GM12872 (cell line): ENCODE results near the gene MTERF2.

ENCODE experiments used
- TF ChIP-seq, protein P1 (sequence below): IDR thresholded peaks from 3 replicates; pipeline ENCODE4 v1.5.1; 2011; ENCODE audit warnings: low read depth, mild to moderate bottlenecking, low read length, moderate library complexity; ENCODE audit not compliant: insufficient read depth

Gene MTERF2

GRCh38 chr12:106975098-106975497 is 11.8 kb downstream of the MTERF2 start:
- TF ChIP-seq, protein P1, sequence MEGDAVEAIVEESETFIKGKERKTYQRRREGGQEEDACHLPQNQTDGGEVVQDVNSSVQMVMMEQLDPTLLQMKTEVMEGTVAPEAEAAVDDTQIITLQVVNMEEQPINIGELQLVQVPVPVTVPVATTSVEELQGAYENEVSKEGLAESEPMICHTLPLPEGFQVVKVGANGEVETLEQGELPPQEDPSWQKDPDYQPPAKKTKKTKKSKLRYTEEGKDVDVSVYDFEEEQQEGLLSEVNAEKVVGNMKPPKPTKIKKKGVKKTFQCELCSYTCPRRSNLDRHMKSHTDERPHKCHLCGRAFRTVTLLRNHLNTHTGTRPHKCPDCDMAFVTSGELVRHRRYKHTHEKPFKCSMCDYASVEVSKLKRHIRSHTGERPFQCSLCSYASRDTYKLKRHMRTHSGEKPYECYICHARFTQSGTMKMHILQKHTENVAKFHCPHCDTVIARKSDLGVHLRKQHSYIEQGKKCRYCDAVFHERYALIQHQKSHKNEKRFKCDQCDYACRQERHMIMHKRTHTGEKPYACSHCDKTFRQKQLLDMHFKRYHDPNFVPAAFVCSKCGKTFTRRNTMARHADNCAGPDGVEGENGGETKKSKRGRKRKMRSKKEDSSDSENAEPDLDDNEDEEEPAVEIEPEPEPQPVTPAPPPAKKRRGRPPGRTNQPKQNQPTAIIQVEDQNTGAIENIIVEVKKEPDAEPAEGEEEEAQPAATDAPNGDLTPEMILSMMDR, result no peak

- TF ChIP-seq, protein P1, result no peak
These were observed 12.4 kb downstream of the MTERF2 start for GRCh38 chr12:106974511-106974910.

GRCh38 chr12:106973545-106973944 is 13.4 kb downstream of the MTERF2 start:
- TF ChIP-seq, protein P1, result no peak

DNA sequence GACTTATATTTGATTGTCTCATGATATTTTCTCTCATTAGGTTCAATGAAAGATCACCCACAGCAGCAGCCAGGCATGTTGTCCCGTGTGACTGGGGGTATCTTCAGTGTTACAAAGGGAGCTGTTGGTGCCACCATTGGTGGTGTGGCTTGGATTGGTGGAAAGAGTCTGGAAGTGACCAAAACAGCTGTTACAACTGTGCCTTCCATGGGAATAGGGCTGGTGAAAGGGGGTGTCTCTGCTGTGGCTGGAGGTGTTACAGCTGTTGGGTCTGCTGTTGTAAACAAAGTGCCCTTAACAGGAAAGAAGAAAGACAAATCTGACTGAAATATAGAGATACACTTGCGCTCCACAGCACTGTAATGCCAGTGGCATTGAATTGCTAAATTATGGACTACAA is 15.9 kb downstream of the MTERF2 start:
- TF ChIP-seq, protein P1, result no peak

GRCh38 chr12:106964526-106964925 is 22.4 kb downstream of the MTERF2 start:
- TF ChIP-seq, protein P1, result no peak

GRCh38 chr12:106962286-106962685 is 24.7 kb downstream of the MTERF2 start:
- TF ChIP-seq, protein P1, result no peak

DNA sequence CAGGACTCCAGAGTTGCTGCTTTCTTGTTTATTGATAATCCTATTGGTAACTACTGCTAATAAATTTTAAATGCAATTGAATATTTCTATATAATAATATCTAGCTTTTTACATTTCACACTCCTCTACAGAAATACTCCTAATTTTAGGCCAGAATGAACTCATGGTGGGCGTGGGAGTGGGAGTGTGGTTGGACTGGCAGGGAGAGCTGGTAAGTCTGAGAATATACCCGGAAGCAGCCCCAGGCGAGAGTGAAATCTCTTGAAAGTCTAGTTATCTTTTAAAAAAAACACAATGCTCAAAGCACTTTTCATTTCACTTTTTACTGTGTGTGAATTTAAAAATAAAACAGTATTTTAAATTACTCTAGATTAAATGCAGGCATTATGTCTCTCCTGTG is 26.5 kb downstream of the MTERF2 start:
- TF ChIP-seq, protein P1, result no peak

DNA sequence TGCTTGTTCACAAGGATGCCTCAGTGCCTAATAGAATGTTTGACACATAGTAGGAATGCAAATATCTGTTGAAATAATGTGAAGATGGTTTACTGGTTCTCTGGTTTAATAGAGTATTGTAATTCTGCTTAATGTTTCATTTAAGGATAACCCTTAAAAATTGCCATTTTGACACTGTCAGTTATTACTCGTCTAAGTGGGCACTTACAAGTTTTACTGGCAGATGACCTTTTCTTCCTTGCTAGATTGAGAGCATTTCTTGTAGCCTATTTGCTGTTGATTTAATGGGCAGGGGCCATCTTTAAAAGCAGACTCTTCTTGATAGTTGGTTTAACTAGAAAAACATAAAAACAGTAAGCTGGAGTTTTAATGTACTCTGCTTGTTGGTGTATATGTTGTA is 29.4 kb downstream of the MTERF2 start:
- TF ChIP-seq, protein P1, result no peak
